Adrenal gland (tissue), 12 donors: ENCODE data around the gene CXCR6. TPM values are rescaled to one million over a fixed set of nuclear protein-coding genes. Genes with fewer than 3 reads are reported as not detected.

Experiments used
- DNase-seq, 7 donors: peaks; one replicate each; pipeline ENCODE4 v3.0.0-alpha.2; 2019 to 2020
- H3K27ac ChIP-seq, 5 donors: fragments of 200-600 bp; sonication (generic) in 4 of 5; 1 replicate in 3 of 5; 2 replicates in 2 of 5; pipeline versions ENCODE4 v1.5.1 to v1.8.0; 2016 to 2020; ENCODE audit warnings: mild to moderate bottlenecking in 1 of 5
- H3K27me3 ChIP-seq: fragments of 200-600 bp; 2 replicates; pipeline ENCODE4 v1.8.0; 2021
- H3K36me3 ChIP-seq, 2 donors: fragments of 200-600 bp; replicated peaks in 1 of 2; 1 replicate in 1 of 2; 2 replicates in 1 of 2; pipeline versions ENCODE4 v1.5.1 to v1.8.0; 2018 to 2022
- H3K4me1 ChIP-seq, 2 donors: fragments of 200-600 bp; replicated peaks in 1 of 2; 1 replicate in 1 of 2; 2 replicates in 1 of 2; pipeline versions ENCODE4 v1.5.1 to v1.8.0; 2018 to 2021
- H3K4me3 ChIP-seq, 4 donors: fragments of 200-600 bp; sonication (generic) in 3 of 4; one replicate each; pipeline ENCODE4 v1.5.1; 2016 to 2018
- H3K9me3 ChIP-seq, 3 donors: fragments of 200-600 bp; sonication (generic) in 1 of 3; replicated peaks in 1 of 3; 1 replicate in 2 of 3; 2 replicates in 1 of 3; pipeline versions ENCODE4 v1.5.1 to v1.8.0; 2016 to 2021
- POLR2A ChIP-seq, 2 donors: fragments of 450-650 bp; IDR thresholded peaks; one replicate each; pipeline ENCODE4 v1.6.1; 2017; ENCODE audit warnings: antibody characterized with exemption in 2 of 2, mild to moderate bottlenecking in 2 of 2, moderate library complexity in 1 of 2
- WGBS, 4 donors: extraction: QIAGEN DNeasy Blood & Tissue Kit in 2 of 4; methylation state at CpG; one replicate each; pipeline versions ENCODE4 v1.1.5 to v1.1.7; 2013 to 2017; 5-methylcytosine and 5-hydroxymethylcytosine counted together
- intact Hi-C, 2 donors: fragments of 100-400 bp; cut with DNase I; formaldehyde crosslinking; loops; one replicate each; pipeline versions ENCODE4 v1.14.1 to v1.15.0; 2022 to 2023
- polyA plus RNA-seq, 3 donors: library from polyadenylated mRNA; stranded (reverse); fragments of 200-250 nt in 2 of 3; fragments of 350-450 nt in 1 of 3; fragmentation: Illumina TruSeq in 1 of 3; extraction: RNeasy Lipid Tissue Mini Kit (QIAGEN cat#74804) in 1 of 3; gene quantifications; one replicate each; pipeline ENCODE4 v1.2.3, GENCODE V29; 2013 to 2014
- total RNA-seq, 9 donors: library from RNA; depleted of rRNA in 4 of 9; stranded (reverse); fragments of >200 nt in 4 of 9; fragments of 120-200 nt in 1 of 9; fragmentation: NEBNext Ultra II Directional in 1 of 9; extraction: Animal tissue kit (Norgen Biotek cat#: 25700) in 1 of 9; gene quantifications; one replicate each; pipeline versions ENCODE4 v1.1.0 to v1.2.4, GENCODE V29; 2013 to 2023
- TF ChIP-seq, protein P1 (sequence below), 6 experiments: fragments of 450-650 bp in 4 of 6; fragments of 200-600 bp in 2 of 6; sonication (generic) in 1 of 6; IDR thresholded peaks; 1 replicate in 5 of 6; 2 replicates in 1 of 6; pipeline versions ENCODE4 v1.5.1 to v1.8.0; 2016 to 2021; ENCODE audit warnings: antibody characterized with exemption in 6 of 6, mild to moderate bottlenecking in 2 of 6, moderate library complexity in 1 of 6
- donor health status: healthy with polysubstance abuse.
- donor health status: Bipolar disorder and iron deficiency.
- donor health status: DM: yes; HTN: yes; CAD: no.
- donor health status: DM: no; HTN: no; CAD: no.
- donor health status: DM: no; HTN: no; CAD: no.
- donor health status: DM: yes; HTN: yes; CAD: no.

The CXCR6 gene
- total and polyA plus RNA-seq, 12 donors: 0.28 to 2.9 (median 0.54) TPM; not detected in 1

- DNase-seq: no peak
- intact Hi-C loops: loop anchor here in 1 of 2 donors (5.0 kb wide), 1 partner anchor 166 kb away; no protein-coding TSS in a partner anchor
- Histone ChIP-seq H3K27me3 (no peaks in the 10 kb centered on the region), H3K36me3 (peaks cover 0 to 68% of the 10 kb centered on the region in 2 donors), H3K27ac (no peak overlapping the region), H3K9me3 (no peaks in the 10 kb centered on the region), H3K4me1 (no peaks in the 10 kb centered on the region), H3K4me3 (no peak overlapping the region)
- TF ChIP-seq POLR2A (IDR thresholded peaks at IDR 0.05): no peak
- 91 to 97% (median 95%) methylated on average over 2 of the region's 2 CpGs for WGBS, 4 donors
These were observed 15.4 kb upstream of the CXCR6 start for GRCh38 chr3:45927881-45928280.

DNA sequence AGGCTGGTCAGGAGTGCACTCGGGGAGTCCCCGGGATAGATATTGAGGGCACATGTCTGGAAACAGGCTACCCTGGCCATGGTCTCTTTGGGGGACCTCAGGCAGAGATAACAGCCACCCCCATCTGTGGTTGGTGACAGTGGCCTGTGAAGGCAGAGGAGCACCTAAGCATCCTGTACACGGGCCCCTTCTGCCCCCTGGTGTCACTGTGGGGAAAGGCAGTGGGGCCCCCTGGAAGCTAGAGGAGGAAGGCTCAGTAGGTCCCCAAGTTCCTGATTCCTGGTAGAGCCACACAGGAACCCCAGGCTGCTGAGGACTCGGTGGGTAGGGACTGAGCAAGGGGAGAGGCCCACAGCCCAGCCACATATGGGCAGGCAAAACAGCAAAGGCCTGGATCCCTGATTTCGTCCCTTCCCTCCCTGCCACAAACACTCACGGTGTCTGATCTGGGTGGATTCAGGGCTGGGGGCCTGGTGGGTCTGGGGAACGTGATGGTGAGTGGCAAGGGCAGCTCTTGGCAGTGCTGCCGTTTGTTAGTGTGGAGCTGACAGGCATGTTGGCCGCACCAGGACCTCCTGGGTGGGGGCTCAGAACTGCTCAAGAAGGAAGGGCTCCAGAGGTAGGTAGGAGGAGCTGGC, 14.1 kb upstream of the CXCR6 start:
- TF ChIP-seq, protein P1, sequence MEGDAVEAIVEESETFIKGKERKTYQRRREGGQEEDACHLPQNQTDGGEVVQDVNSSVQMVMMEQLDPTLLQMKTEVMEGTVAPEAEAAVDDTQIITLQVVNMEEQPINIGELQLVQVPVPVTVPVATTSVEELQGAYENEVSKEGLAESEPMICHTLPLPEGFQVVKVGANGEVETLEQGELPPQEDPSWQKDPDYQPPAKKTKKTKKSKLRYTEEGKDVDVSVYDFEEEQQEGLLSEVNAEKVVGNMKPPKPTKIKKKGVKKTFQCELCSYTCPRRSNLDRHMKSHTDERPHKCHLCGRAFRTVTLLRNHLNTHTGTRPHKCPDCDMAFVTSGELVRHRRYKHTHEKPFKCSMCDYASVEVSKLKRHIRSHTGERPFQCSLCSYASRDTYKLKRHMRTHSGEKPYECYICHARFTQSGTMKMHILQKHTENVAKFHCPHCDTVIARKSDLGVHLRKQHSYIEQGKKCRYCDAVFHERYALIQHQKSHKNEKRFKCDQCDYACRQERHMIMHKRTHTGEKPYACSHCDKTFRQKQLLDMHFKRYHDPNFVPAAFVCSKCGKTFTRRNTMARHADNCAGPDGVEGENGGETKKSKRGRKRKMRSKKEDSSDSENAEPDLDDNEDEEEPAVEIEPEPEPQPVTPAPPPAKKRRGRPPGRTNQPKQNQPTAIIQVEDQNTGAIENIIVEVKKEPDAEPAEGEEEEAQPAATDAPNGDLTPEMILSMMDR (IDR thresholded peaks at IDR 0.05): peak; percentile 24 to 60 (median 48)
- TF ChIP-seq POLR2A (IDR thresholded peaks at IDR 0.05): no peak
- DNase-seq: peak in 2 of 7 donors; percentile 23 to 32
- intact Hi-C loops: loop anchor here in 1 of 2 donors (5.0 kb wide), 1 partner anchor 167 kb away; no protein-coding TSS in a partner anchor
- Histone ChIP-seq H3K36me3 (peaks cover 0 to 60% of the 10 kb centered on the region in 2 donors), H3K9me3 (no peaks in the 10 kb centered on the region), H3K4me3 (no peak overlapping the region), H3K4me1 (no peaks in the 10 kb centered on the region), H3K27ac (no peak overlapping the region), H3K27me3 (no peaks in the 10 kb centered on the region)
- WGBS, 4 donors: 61 to 82% (median 72%) methylated on average over 5 to 9 of the region's 9 CpGs

GRCh38 chr3:45931496-45931895, 11.8 kb upstream of the CXCR6 start:
- Histone ChIP-seq H3K4me3 (no peak overlapping the region), H3K9me3 (no peaks in the 10 kb centered on the region), H3K27me3 (no peaks in the 10 kb centered on the region), H3K36me3 (peaks cover 0 to 77% of the 10 kb centered on the region in 2 donors), H3K27ac (no peak overlapping the region), H3K4me1 (no peaks in the 10 kb centered on the region)
- WGBS, 4 donors: 88 to 94% (median 90%) methylated on average over 6 of the region's 6 CpGs
- DNase-seq: no peak
- intact Hi-C loops: loop anchor here (10.0 kb wide), 2 partner anchors 167 to 453 kb away; no protein-coding TSS in a partner anchor
- TF ChIP-seq POLR2A (IDR thresholded peaks at IDR 0.05): no peak
- TF ChIP-seq, protein P1 (IDR thresholded peaks at IDR 0.05): no peak

- WGBS, 4 donors: 65 to 85% (median 75%) methylated on average over 3 to 4 of the region's 4 CpGs
- TF ChIP-seq, protein P1 (IDR thresholded peaks at IDR 0.05): no peak
- TF ChIP-seq POLR2A (IDR thresholded peaks at IDR 0.05): no peak
- Histone ChIP-seq H3K27ac (no peak overlapping the region), H3K4me3 (no peak overlapping the region), H3K27me3 (no peaks in the 10 kb centered on the region), H3K4me1 (no peaks in the 10 kb centered on the region), H3K36me3 (peaks cover 0 to 77% of the 10 kb centered on the region in 2 donors), H3K9me3 (no peaks in the 10 kb centered on the region)
- intact Hi-C loops: loop anchor here (10.0 kb wide), 2 partner anchors 167 to 453 kb away; no protein-coding TSS in a partner anchor
- DNase-seq: no peak
These were observed 11.2 kb upstream of the CXCR6 start for GRCh38 chr3:45932112-45932511.
